GM23338 (cell line): ENCODE results near the gene TAOK3. TPM values are rescaled to one million over a fixed set of nuclear protein-coding genes. Genes with fewer than 3 reads are reported as not detected.

Source experiments
- ATAC-seq: fragments of 200-7000 bp; cut with Tn5 transposase; 3 replicates; pipeline ENCODE4 v1.9.1; 2020
- DNase-seq: peaks from one replicate; pipeline ENCODE4 v3.0.0-alpha.2; 2015; ENCODE audit warnings: low spot score
- H2AFZ ChIP-seq: fragments of 200-600 bp; sonication (generic); 2 replicates; pipeline ENCODE4 v1.8.0; 2016; ENCODE audit warnings: antibody characterized with exemption, mild to moderate bottlenecking, moderate library complexity
- H3F3A ChIP-seq: fragments of 200-600 bp; sonication (generic); replicated peaks from 2 replicates; pipeline ENCODE4 v1.8.0; 2017; ENCODE audit warnings: antibody characterized with exemption, mixed run types, low read depth
- H3K27ac ChIP-seq: fragments of 200-600 bp; sonication (generic); 2 replicates; pipeline ENCODE4 v1.6.1; 2016; ENCODE audit warnings: low read depth
- H3K27me3 ChIP-seq: fragments of 200-600 bp; sonication (generic); 2 replicates; pipeline ENCODE4 v1.8.0; 2016; ENCODE audit warnings: mild to moderate bottlenecking, mixed run types, moderate library complexity; ENCODE audit not compliant: insufficient read depth
- H3K36me3 ChIP-seq: fragments of 200-600 bp; sonication (generic); 2 replicates; pipeline ENCODE4 v1.8.0; 2016; ENCODE audit warnings: mild to moderate bottlenecking; ENCODE audit not compliant: insufficient read depth
- H3K4me1 ChIP-seq: fragments of 200-600 bp; sonication (generic); 2 replicates; pipeline ENCODE4 v1.8.0; 2016; ENCODE audit warnings: mild to moderate bottlenecking, moderate library complexity; ENCODE audit not compliant: insufficient read depth
- H3K4me2 ChIP-seq: fragments of 200-600 bp; sonication (generic); 2 replicates; pipeline ENCODE4 v1.7.1; 2017; ENCODE audit warnings: mixed run types
- H3K4me3 ChIP-seq: fragments of 200-600 bp; sonication (generic); 2 replicates; pipeline ENCODE4 v1.6.1; 2016; ENCODE audit warnings: mixed run types
- H3K79me2 ChIP-seq: fragments of 200-600 bp; sonication (generic); replicated peaks from 2 replicates; pipeline ENCODE4 v1.8.0; 2017; ENCODE audit warnings: mild to moderate bottlenecking; ENCODE audit not compliant: insufficient read depth
- H3K9me2 ChIP-seq: fragments of 200-600 bp; sonication (generic); 2 replicates; pipeline ENCODE4 v1.8.0; 2017; ENCODE audit not compliant: insufficient read depth
- H4K20me1 ChIP-seq: fragments of 200-600 bp; sonication (generic); replicated peaks from 2 replicates; pipeline ENCODE4 v1.8.0; 2017; ENCODE audit warnings: mild to moderate bottlenecking; ENCODE audit not compliant: insufficient read depth
- H3K27ac Mint-ChIP-seq: 2 replicates; pipeline ENCODE4 v1.8.0; 2020; ENCODE audit warnings: inconsistent platforms, mild to moderate bottlenecking, moderate library complexity, mixed read lengths
- H3K27me3 Mint-ChIP-seq: 3 replicates; pipeline ENCODE4 v1.8.0; 2022; ENCODE audit warnings: low read depth, mild to moderate bottlenecking, moderate library complexity, mixed read lengths, inconsistent platforms; ENCODE audit not compliant: insufficient read depth, poor library complexity
- H3K36me3 Mint-ChIP-seq: 3 replicates; pipeline ENCODE4 v1.8.0; 2021; ENCODE audit warnings: low read depth, mild to moderate bottlenecking, inconsistent platforms, moderate library complexity, mixed read lengths
- H3K4me1 Mint-ChIP-seq: 3 replicates; pipeline ENCODE4 v1.8.0; 2020; ENCODE audit warnings: mild to moderate bottlenecking, inconsistent platforms, mixed read lengths
- H3K4me3 Mint-ChIP-seq: 3 replicates; pipeline ENCODE4 v1.8.0; 2021; ENCODE audit warnings: moderate library complexity, mild to moderate bottlenecking, inconsistent platforms, mixed read lengths
- H3K9me3 Mint-ChIP-seq: 3 replicates; pipeline ENCODE4 v1.8.0; 2020; ENCODE audit warnings: moderate library complexity, mild to moderate bottlenecking, inconsistent platforms, mixed read lengths
- CREB1 ChIP-seq: fragments of 250-450 bp; sonication (Bioruptor Pico); IDR thresholded peaks from 2 replicates; pipeline ENCODE4 v1.5.0; 2020; ENCODE audit warnings: low read depth, mild to moderate bottlenecking, moderate library complexity
- EZH2 ChIP-seq: fragments of 200-600 bp; sonication (generic); IDR thresholded peaks from one replicate; pipeline ENCODE4 v1.8.0; 2017; ENCODE audit warnings: antibody characterized with exemption, mild to moderate bottlenecking, low read depth; ENCODE audit not compliant: unreplicated experiment
- JUNB ChIP-seq: IDR thresholded peaks from one replicate; pipeline ENCODE4 v1.6.1; 2016; ENCODE audit warnings: antibody characterized with exemption; ENCODE audit not compliant: unreplicated experiment
- NANOG ChIP-seq: IDR thresholded peaks from 2 replicates; pipeline ENCODE4 v1.6.1; 2016; ENCODE audit warnings: antibody characterized with exemption, borderline replicate concordance
- POLR2AphosphoS5 ChIP-seq: IDR thresholded peaks from 2 replicates; pipeline ENCODE4 v1.6.1; 2016; ENCODE audit warnings: antibody characterized with exemption, low read depth
- STAT1 ChIP-seq: IDR thresholded peaks from one replicate; pipeline ENCODE4 v1.6.1; 2016; ENCODE audit warnings: antibody characterized with exemption; ENCODE audit not compliant: unreplicated experiment
- ZNF331 ChIP-seq: fragments of 250-450 bp; sonication (Bioruptor Pico); IDR thresholded peaks from 2 replicates; pipeline ENCODE4 v1.5.0; 2020; ENCODE audit warnings: low read depth, mild to moderate bottlenecking, moderate library complexity
- polyA plus RNA-seq: library from polyadenylated mRNA; unstranded; fragments of >200 nt; fragmentation: Nextera tagmentation; extraction: Ambion mirVana; gene quantifications from 2 replicates; pipeline ENCODE4 v1.2.1, GENCODE V29; 2016
- total RNA-seq: library from RNA; depleted of rRNA; stranded (reverse); fragments of >200 nt; shearing (Covaris generic); gene quantifications from 2 replicates; pipeline ENCODE4 v1.2.3, GENCODE V29; 2014
- TF ChIP-seq, protein P1 (sequence below): fragments of 250-450 bp; sonication (Bioruptor Pico); IDR thresholded peaks from 2 replicates; pipeline ENCODE4 v1.5.0; 2020; ENCODE audit warnings: mild to moderate bottlenecking, moderate library complexity
- TF ChIP-seq, protein P2 (sequence below), 2 experiments: fragments of 200-600 bp in 1 of 2; sonication (generic) in 1 of 2; conservative IDR thresholded peaks; 2 replicates each; pipeline versions ENCODE4 v1.5.1 to v1.6.1; 2016 to 2017; ENCODE audit warnings: antibody characterized with exemption in 2 of 2, low read depth in 2 of 2, mild to moderate bottlenecking in 2 of 2, moderate library complexity in 1 of 2
- TF ChIP-seq, protein P3 (sequence below): IDR thresholded peaks from 2 replicates; pipeline ENCODE4 v1.6.1; 2016; ENCODE audit warnings: antibody characterized with exemption

The TAOK3 gene
- total and polyA plus RNA-seq, 2 experiments from 2014 or later: 7.6 to 20.4 TPM

DNA sequence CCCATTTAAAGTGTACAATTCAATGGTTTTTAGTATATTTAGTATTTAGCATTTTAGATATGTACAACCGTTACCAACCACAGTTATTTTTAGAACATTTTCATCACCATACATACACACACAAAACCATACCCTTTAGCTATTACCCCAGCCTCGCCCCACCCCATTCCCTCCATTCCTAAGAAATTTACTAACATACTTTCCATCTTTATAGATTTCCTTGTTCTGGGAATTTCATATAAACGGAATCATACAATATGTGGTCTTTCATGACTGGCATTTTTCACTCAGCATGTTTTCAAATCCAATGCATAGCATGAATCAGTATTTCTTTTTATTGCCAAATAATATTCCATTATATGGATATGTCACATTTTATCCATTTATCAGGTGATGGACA is 101.5 kb downstream of the TAOK3 start:
- Mint-ChIP-seq H3K27me3 (peaks cover 2% of the 10 kb centered on the region), H3K9me3 (no peaks in the 10 kb centered on the region), H3K4me1 (no peaks in the 10 kb centered on the region), H3K4me3 (no peak overlapping the region), H3K27ac (no peak overlapping the region), H3K36me3 (no peaks in the 10 kb centered on the region)
- ATAC-seq: no peak
- H3K27me3 ChIP-seq: no peaks in the 10 kb centered on the region
- H4K20me1 ChIP-seq: no peaks in the 10 kb centered on the region
- no peak overlapping the region for H2AFZ ChIP-seq
- no peak for DNase-seq
- TF ChIP-seq STAT1 (no peak), JUNB (no peak), NANOG (no peak), POLR2AphosphoS5 (no peak), ZNF331 (no peak), CREB1 (no peak), EZH2 (no peak)
- TF ChIP-seq, protein P1, sequence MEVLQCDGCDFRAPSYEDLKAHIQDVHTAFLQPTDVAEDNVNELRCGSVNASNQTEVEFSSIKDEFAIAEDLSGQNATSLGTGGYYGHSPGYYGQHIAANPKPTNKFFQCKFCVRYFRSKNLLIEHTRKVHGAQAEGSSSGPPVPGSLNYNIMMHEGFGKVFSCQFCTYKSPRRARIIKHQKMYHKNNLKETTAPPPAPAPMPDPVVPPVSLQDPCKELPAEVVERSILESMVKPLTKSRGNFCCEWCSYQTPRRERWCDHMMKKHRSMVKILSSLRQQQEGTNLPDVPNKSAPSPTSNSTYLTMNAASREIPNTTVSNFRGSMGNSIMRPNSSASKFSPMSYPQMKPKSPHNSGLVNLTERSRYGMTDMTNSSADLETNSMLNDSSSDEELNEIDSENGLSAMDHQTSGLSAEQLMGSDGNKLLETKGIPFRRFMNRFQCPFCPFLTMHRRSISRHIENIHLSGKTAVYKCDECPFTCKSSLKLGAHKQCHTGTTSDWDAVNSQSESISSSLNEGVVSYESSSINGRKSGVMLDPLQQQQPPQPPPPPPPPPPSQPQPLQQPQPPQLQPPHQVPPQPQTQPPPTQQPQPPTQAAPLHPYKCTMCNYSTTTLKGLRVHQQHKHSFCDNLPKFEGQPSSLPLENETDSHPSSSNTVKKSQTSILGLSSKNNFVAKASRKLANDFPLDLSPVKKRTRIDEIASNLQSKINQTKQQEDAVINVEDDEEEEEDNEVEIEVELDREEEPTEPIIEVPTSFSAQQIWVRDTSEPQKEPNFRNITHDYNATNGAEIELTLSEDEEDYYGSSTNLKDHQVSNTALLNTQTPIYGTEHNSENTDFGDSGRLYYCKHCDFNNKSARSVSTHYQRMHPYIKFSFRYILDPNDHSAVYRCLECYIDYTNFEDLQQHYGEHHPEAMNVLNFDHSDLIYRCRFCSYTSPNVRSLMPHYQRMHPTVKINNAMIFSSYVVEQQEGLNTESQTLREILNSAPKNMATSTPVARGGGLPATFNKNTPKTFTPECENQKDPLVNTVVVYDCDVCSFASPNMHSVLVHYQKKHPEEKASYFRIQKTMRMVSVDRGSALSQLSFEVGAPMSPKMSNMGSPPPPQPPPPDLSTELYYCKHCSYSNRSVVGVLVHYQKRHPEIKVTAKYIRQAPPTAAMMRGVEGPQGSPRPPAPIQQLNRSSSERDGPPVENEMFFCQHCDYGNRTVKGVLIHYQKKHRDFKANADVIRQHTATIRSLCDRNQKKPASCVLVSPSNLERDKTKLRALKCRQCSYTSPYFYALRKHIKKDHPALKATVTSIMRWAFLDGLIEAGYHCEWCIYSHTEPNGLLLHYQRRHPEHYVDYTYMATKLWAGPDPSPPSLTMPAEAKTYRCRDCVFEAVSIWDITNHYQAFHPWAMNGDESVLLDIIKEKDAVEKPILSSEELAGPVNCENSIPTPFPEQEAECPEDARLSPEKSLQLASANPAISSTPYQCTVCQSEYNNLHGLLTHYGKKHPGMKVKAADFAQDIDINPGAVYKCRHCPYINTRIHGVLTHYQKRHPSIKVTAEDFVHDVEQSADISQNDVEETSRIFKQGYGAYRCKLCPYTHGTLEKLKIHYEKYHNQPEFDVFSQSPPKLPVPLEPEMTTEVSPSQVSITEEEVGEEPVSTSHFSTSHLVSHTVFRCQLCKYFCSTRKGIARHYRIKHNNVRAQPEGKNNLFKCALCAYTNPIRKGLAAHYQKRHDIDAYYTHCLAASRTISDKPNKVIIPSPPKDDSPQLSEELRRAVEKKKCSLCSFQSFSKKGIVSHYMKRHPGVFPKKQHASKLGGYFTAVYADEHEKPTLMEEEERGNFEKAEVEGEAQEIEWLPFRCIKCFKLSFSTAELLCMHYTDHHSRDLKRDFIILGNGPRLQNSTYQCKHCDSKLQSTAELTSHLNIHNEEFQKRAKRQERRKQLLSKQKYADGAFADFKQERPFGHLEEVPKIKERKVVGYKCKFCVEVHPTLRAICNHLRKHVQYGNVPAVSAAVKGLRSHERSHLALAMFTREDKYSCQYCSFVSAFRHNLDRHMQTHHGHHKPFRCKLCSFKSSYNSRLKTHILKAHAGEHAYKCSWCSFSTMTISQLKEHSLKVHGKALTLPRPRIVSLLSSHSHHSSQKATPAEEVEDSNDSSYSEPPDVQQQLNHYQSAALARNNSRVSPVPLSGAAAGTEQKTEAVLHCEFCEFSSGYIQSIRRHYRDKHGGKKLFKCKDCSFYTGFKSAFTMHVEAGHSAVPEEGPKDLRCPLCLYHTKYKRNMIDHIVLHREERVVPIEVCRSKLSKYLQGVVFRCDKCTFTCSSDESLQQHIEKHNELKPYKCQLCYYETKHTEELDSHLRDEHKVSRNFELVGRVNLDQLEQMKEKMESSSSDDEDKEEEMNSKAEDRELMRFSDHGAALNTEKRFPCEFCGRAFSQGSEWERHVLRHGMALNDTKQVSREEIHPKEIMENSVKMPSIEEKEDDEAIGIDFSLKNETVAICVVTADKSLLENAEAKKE (CRISPR knock-in tag): no peak
- TF ChIP-seq, protein P2, sequence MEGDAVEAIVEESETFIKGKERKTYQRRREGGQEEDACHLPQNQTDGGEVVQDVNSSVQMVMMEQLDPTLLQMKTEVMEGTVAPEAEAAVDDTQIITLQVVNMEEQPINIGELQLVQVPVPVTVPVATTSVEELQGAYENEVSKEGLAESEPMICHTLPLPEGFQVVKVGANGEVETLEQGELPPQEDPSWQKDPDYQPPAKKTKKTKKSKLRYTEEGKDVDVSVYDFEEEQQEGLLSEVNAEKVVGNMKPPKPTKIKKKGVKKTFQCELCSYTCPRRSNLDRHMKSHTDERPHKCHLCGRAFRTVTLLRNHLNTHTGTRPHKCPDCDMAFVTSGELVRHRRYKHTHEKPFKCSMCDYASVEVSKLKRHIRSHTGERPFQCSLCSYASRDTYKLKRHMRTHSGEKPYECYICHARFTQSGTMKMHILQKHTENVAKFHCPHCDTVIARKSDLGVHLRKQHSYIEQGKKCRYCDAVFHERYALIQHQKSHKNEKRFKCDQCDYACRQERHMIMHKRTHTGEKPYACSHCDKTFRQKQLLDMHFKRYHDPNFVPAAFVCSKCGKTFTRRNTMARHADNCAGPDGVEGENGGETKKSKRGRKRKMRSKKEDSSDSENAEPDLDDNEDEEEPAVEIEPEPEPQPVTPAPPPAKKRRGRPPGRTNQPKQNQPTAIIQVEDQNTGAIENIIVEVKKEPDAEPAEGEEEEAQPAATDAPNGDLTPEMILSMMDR (conservative IDR thresholded peaks at IDR 0.05; ENCODE audit: low read depth in 2 of 2): no peak
- TF ChIP-seq, protein P3, sequence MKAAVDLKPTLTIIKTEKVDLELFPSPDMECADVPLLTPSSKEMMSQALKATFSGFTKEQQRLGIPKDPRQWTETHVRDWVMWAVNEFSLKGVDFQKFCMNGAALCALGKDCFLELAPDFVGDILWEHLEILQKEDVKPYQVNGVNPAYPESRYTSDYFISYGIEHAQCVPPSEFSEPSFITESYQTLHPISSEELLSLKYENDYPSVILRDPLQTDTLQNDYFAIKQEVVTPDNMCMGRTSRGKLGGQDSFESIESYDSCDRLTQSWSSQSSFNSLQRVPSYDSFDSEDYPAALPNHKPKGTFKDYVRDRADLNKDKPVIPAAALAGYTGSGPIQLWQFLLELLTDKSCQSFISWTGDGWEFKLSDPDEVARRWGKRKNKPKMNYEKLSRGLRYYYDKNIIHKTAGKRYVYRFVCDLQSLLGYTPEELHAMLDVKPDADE: no peak
- H3K27ac ChIP-seq: no peak overlapping the region
- H3K79me2 ChIP-seq: no peaks in the 10 kb centered on the region
- no peaks in the 10 kb centered on the region for H3K36me3 ChIP-seq
- H3K4me1 ChIP-seq: no peaks in the 10 kb centered on the region
- H3F3A ChIP-seq: no peaks in the 10 kb centered on the region
- H3K4me3 ChIP-seq: no peak overlapping the region
- H3K9me2 ChIP-seq: no peaks in the 10 kb centered on the region
- H3K4me2 ChIP-seq: no peak overlapping the region
